H1 (cell line): Measurements from ENCODE around the gene ERICH3. TPM values are rescaled to one million over a fixed set of nuclear protein-coding genes. Genes with fewer than 3 reads are reported as not detected.

ENCODE experiments used
- CTCF ChIA-PET: fragments of 300-600 bp; sonication (Branson Sonifier 250); formaldehyde crosslinking; loops from one replicate; lab custom pipeline; 2021; ENCODE audit not compliant: partially characterized antibody; lab: Charles Lee
- POLR2A ChIA-PET: fragments of 300-600 bp; sonication (Branson Sonifier 250); formaldehyde crosslinking; loops from one replicate; lab custom pipeline; 2021; ENCODE audit warnings: inconsistent platforms; ENCODE audit not compliant: partially characterized antibody; lab: Charles Lee
- DNase-seq, 2 experiments: peaks; one replicate each; pipeline versions ENCODE4 v3.0.0 to v3.0.0-alpha.2; 2010 to 2022; ENCODE audit warnings: low spot score in 2 of 2, low read depth in 1 of 2, mixed read lengths in 1 of 2
- FAIRE-seq: peaks from 2 replicates; lab custom pipeline; 2011; peaks lifted over from hg19 to GRCh38; lab: Jason Lieb, UNC
- H2AFZ ChIP-seq: 2 replicates; pipeline ENCODE4 v1.8.1; 2012; ENCODE audit warnings: low read length, inconsistent platforms
- H2AK5ac ChIP-seq: 2 replicates; pipeline ENCODE4 v1.6.1; 2013; ENCODE audit warnings: low read depth, low read length
- H2BK120ac ChIP-seq: replicated peaks from 2 replicates; pipeline ENCODE3; 2013; ENCODE audit warnings: low read depth, low read length, inconsistent platforms
- H2BK12ac ChIP-seq: 2 replicates; pipeline ENCODE4 v1.6.1; 2013; ENCODE audit warnings: low read depth, low read length
- H2BK15ac ChIP-seq: 2 replicates; pipeline ENCODE4 v1.6.1; 2013; ENCODE audit warnings: low read length
- H2BK20ac ChIP-seq: 2 replicates; pipeline ENCODE4 v1.6.1; 2013; ENCODE audit warnings: low read length
- H2BK5ac ChIP-seq: 2 replicates; pipeline ENCODE4 v1.6.1; 2013; ENCODE audit warnings: low read depth, low read length
- H3K14ac ChIP-seq: 2 replicates; pipeline ENCODE4 v1.6.1; 2013; ENCODE audit warnings: inconsistent platforms; ENCODE audit not compliant: insufficient read length
- H3K18ac ChIP-seq: 2 replicates; pipeline ENCODE4 v1.6.1; 2013; ENCODE audit warnings: low read length; ENCODE audit errors: extremely low read depth
- H3K23ac ChIP-seq: 2 replicates; pipeline ENCODE4 v1.6.1; 2013; ENCODE audit warnings: inconsistent platforms; ENCODE audit not compliant: insufficient read length
- H3K23me2 ChIP-seq: 2 replicates; pipeline ENCODE4 v1.6.1; 2013; ENCODE audit warnings: low read depth, low read length
- H3K27ac ChIP-seq: 2 replicates; pipeline ENCODE4 v1.6.1; 2011; ENCODE audit warnings: low read depth, low read length, inconsistent platforms
- H3K27me3 ChIP-seq, 4 experiments: replicated peaks in 1 of 4; 1 replicate in 1 of 4; 2 replicates in 3 of 4; pipeline versions ENCODE4 v1.6.1 to v1.8.1; 2011 to 2013; ENCODE audit warnings: low read length in 3 of 4, mild to moderate bottlenecking in 3 of 4, inconsistent platforms in 2 of 4, mixed read lengths in 2 of 4, moderate library complexity in 1 of 4; ENCODE audit not compliant: control insufficient read depth in 3 of 4, insufficient read depth in 3 of 4; ENCODE audit errors: extremely low read depth in 1 of 4
- H3K36me3 ChIP-seq, 4 experiments: 2 replicates each; pipeline versions ENCODE4 v1.6.1 to v1.8.1; 2011 to 2013; ENCODE audit warnings: mild to moderate bottlenecking in 4 of 4, low read length in 3 of 4, moderate library complexity in 2 of 4, control low read depth in 1 of 4, inconsistent platforms in 1 of 4; ENCODE audit not compliant: insufficient read depth in 4 of 4, control insufficient read depth in 2 of 4
- H3K4ac ChIP-seq: replicated peaks from 2 replicates; pipeline ENCODE3; 2013; ENCODE audit warnings: low read length, low read depth, mixed read lengths, inconsistent platforms; ENCODE audit not compliant: insufficient read length
- H3K4me1 ChIP-seq, 4 experiments: replicated peaks in 1 of 4; 1 replicate in 1 of 4; 2 replicates in 3 of 4; pipeline versions ENCODE4 v1.6.1 to v1.8.1; 2011 to 2013; ENCODE audit warnings: low read length in 3 of 4, inconsistent platforms in 2 of 4, mixed read lengths in 1 of 4; ENCODE audit not compliant: insufficient read depth in 4 of 4, control insufficient read depth in 3 of 4
- H3K4me2 ChIP-seq, 2 experiments: 2 replicates each; pipeline versions ENCODE4 v1.6.1 to v1.8.1; 2011 to 2013; ENCODE audit warnings: low read depth in 2 of 2, low read length in 2 of 2, control low read depth in 1 of 2, inconsistent platforms in 1 of 2, mild to moderate bottlenecking in 1 of 2; ENCODE audit not compliant: insufficient read depth in 1 of 2
- H3K4me3 ChIP-seq, 4 experiments: fragments of 200-600, 300-600 bp in 1 of 4; sonication (generic), shearing (Covaris generic), sonication (Bioruptor Twin) in 1 of 4; 2 replicates each; pipeline versions ENCODE4 v1.5.1 to v1.8.1; 2011 to 2016; ENCODE audit warnings: low read length in 4 of 4, low read depth in 3 of 4, control low read depth in 2 of 4, inconsistent platforms in 2 of 4, mild to moderate bottlenecking in 2 of 4, mixed read lengths in 1 of 4, moderate library complexity in 1 of 4; ENCODE audit not compliant: insufficient read depth in 2 of 4; ENCODE audit errors: extremely low read depth in 1 of 4
- H3K56ac ChIP-seq: replicated peaks from 2 replicates; pipeline ENCODE3; 2013; ENCODE audit warnings: low read depth, mild to moderate bottlenecking, mixed read lengths, low read length, inconsistent platforms; ENCODE audit not compliant: insufficient read length
- H3K79me1 ChIP-seq: 2 replicates; pipeline ENCODE4 v1.6.1; 2013; ENCODE audit warnings: low read depth, low read length, control low read depth
- H3K79me2 ChIP-seq, 2 experiments: 2 replicates each; pipeline versions ENCODE4 v1.6.1 to v1.8.1; 2012 to 2013; ENCODE audit warnings: low read length in 2 of 2, mild to moderate bottlenecking in 2 of 2, inconsistent platforms in 1 of 2; ENCODE audit not compliant: insufficient read depth in 2 of 2, control insufficient read depth in 1 of 2
- H3K9ac ChIP-seq, 4 experiments: replicated peaks in 1 of 4; 1 replicate in 1 of 4; 2 replicates in 3 of 4; pipeline versions ENCODE4 v1.6.1 to v1.8.1; 2011 to 2013; ENCODE audit warnings: low read depth in 3 of 4, low read length in 3 of 4, control low read depth in 2 of 4, mild to moderate bottlenecking in 2 of 4, moderate library complexity in 2 of 4, inconsistent platforms in 1 of 4; ENCODE audit errors: extremely low read depth in 1 of 4
- H3K9me3 ChIP-seq, 2 experiments: 2 replicates each; pipeline versions ENCODE4 v1.6.1 to v1.8.1; 2012 to 2013; ENCODE audit warnings: mild to moderate bottlenecking in 2 of 2, moderate library complexity in 2 of 2, control low read depth in 1 of 2, inconsistent platforms in 1 of 2, low read depth in 1 of 2, low read length in 1 of 2, mixed read lengths in 1 of 2; ENCODE audit not compliant: insufficient read depth in 2 of 2
- H4K20me1 ChIP-seq, 2 experiments: replicated peaks in 1 of 2; 2 replicates each; pipeline versions ENCODE3 to v1.8.1; 2011 to 2013; ENCODE audit warnings: inconsistent platforms in 2 of 2, low read length in 2 of 2, mild to moderate bottlenecking in 1 of 2; ENCODE audit not compliant: insufficient read depth in 2 of 2, control insufficient read depth in 1 of 2
- H4K5ac ChIP-seq: 2 replicates; pipeline ENCODE4 v1.6.1; 2013; ENCODE audit warnings: low read length, low read depth, mixed read lengths, inconsistent platforms; ENCODE audit not compliant: insufficient read length
- H4K8ac ChIP-seq: 2 replicates; pipeline ENCODE4 v1.8.0; 2013; ENCODE audit warnings: mild to moderate bottlenecking, moderate library complexity, low read length, inconsistent platforms; ENCODE audit not compliant: insufficient read depth; ENCODE audit errors: extremely low read depth
- H4K91ac ChIP-seq: replicated peaks from 2 replicates; pipeline ENCODE3; 2013; ENCODE audit warnings: low read length, mixed read lengths, inconsistent platforms; ENCODE audit not compliant: insufficient read length
- CBX8 ChIP-seq: fragments of 300-800, 300-1000 bp; sonication (generic); IDR thresholded peaks from 2 replicates; pipeline ENCODE4 v1.7.1; 2016; ENCODE audit warnings: low read depth, low read length, borderline replicate concordance
- FOSL1 ChIP-seq: IDR thresholded peaks from 2 replicates; pipeline ENCODE4 v1.6.1; 2011; ENCODE audit warnings: mild to moderate bottlenecking, low read depth, low read length, moderate library complexity; ENCODE audit not compliant: insufficient read depth
- GTF2F1 ChIP-seq: IDR thresholded peaks from 2 replicates; pipeline ENCODE4 v1.6.1; 2012; ENCODE audit warnings: low read depth, low read length, improper control_type of control experiment, borderline replicate concordance
- MAX ChIP-seq: IDR thresholded peaks from 2 replicates; pipeline ENCODE4 v1.6.1; 2012; ENCODE audit warnings: inconsistent platforms
- POLR2AphosphoS5 ChIP-seq: IDR thresholded peaks from 2 replicates; pipeline ENCODE4 v1.6.1; 2011; ENCODE audit warnings: low read depth, low read length
- TBP ChIP-seq: IDR thresholded peaks from 2 replicates; pipeline ENCODE4 v1.6.1; 2011; ENCODE audit warnings: low read depth, low read length, improper control_type of control experiment
- TEAD4 ChIP-seq: IDR thresholded peaks from 2 replicates; pipeline ENCODE4 v1.6.1; 2012; ENCODE audit warnings: low read depth, low read length, inconsistent platforms, mixed read lengths
- YY1 ChIP-seq: IDR thresholded peaks from 2 replicates; pipeline ENCODE4 v1.6.1; 2011; ENCODE audit warnings: low read depth, mild to moderate bottlenecking, low read length
- WGBS, 2 experiments: shearing (Covaris generic) in 1 of 2; methylation state at CpG; one replicate each; pipeline versions ENCODE4 v1.1.6 to v1.1.7; 2013 to 2015; ENCODE audit warnings: low lambda C conversion rate in 2 of 2, mixed read lengths in 2 of 2, inconsistent platforms in 1 of 2, low coverage in 1 of 2, missing lambda C conversion rate in 1 of 2; ENCODE audit not compliant: insufficient replicate concordance in 2 of 2, insufficient coverage in 1 of 2, insufficient read length in 1 of 2; ENCODE audit errors: extremely low coverage in 1 of 2, missing lambda C conversion rate in 1 of 2; 5-methylcytosine and 5-hydroxymethylcytosine counted together
- polyA plus RNA-seq, 7 experiments: library from polyadenylated mRNA; depleted of rRNA in 3 of 7; stranded (reverse) in 5 of 7; unstranded in 2 of 7; fragments of >200 nt in 5 of 7; fragments of 200-250 nt in 2 of 7; gene quantifications; 1 replicate in 5 of 7; 2 replicates in 1 of 7; 4 replicates in 1 of 7; pipeline versions ENCODE4 v1.2.1 to v1.2.3, GENCODE V29; 2011 to 2013; ENCODE audit warnings: missing spikeins in 2 of 7, mixed read lengths in 2 of 7
- total RNA-seq: library from RNA; stranded (reverse); fragmentation: NEBNext Ultra II Directional; extraction: Animal tissue kit (Norgen Biotek cat#: 25700); gene quantifications from 2 replicates; pipeline ENCODE4 v1.2.1, GENCODE V29; 2021

The ERICH3 gene
- total and polyA plus RNA-seq, 2 of the 8 experiments (the other 6 are each of a cell fraction or from before 2014, with no cell fraction given), result 0.02 TPM; not detected in 1

GRCh38 chr1:74578101-74578500, 95.5 kb downstream of the ERICH3 start:
- Histone ChIP-seq H4K5ac (no peak overlapping the region), H2AK5ac (no peak overlapping the region), H2BK12ac (no peak overlapping the region), H3K4me3 (no peak overlapping the region), H3K27me3 (no peaks in the 10 kb centered on the region), H4K20me1 (no peaks in the 10 kb centered on the region), H3K27ac (no peak overlapping the region), H3K9ac (no peak overlapping the region), H2BK20ac (no peak overlapping the region), H2BK120ac (no peak overlapping the region), H3K4me2 (no peak overlapping the region), H3K23me2 (no peaks in the 10 kb centered on the region), H3K4ac (no peak overlapping the region), H3K79me2 (no peaks in the 10 kb centered on the region), H2BK5ac (no peak overlapping the region), H2BK15ac (no peak overlapping the region), H3K79me1 (no peaks in the 10 kb centered on the region), H4K91ac (no peak overlapping the region), H4K8ac (no peak overlapping the region), H3K14ac (no peak overlapping the region), H3K4me1 (peaks cover 0 to 2% (median 0%) of the 10 kb centered on the region in 4 experiments; a peak in 1 of 7 replicates), H2AFZ (no peak overlapping the region), H3K18ac (no peak overlapping the region), H3K23ac (no peak overlapping the region), H3K9me3 (no peaks in the 10 kb centered on the region), H3K36me3 (no peaks in the 10 kb centered on the region), H3K56ac (no peak overlapping the region)
- WGBS, 2 experiments, result 97% methylated on average over 2 of the region's 2 CpGs; no CpG with 5 or more reads in 1 of the 2 experiments
- FAIRE-seq (no peak), DNase-seq (no peak)
- ChIA-PET POLR2A (no interaction called here), CTCF (interaction anchor here (2.5 kb wide), 1 partner anchor 112 kb away, joined by 6 read pairs; no protein-coding TSS in a partner anchor)
- TF ChIP-seq MAX, result no peak
- TF ChIP-seq CBX8, result no peak
- TF ChIP-seq FOSL1, result no peak
- TF ChIP-seq POLR2AphosphoS5, result no peak
- TF ChIP-seq GTF2F1, result no peak
- no peak for TF ChIP-seq TBP
- TF ChIP-seq YY1, result no peak
- TF ChIP-seq TEAD4, result no peak
